Cardiac muscle cell (in vitro differentiated cells and primary cell): ENCODE results near the gene CCDC197. TPM values are rescaled to one million over a fixed set of nuclear protein-coding genes. Genes with fewer than 3 reads are reported as not detected.

Source experiments
- DNase-seq, 2 donors: peaks; one replicate each; pipeline versions ENCODE4 v3.0.0 to v3.0.0-alpha.2; 2010 to 2017; ENCODE audit warnings: low read depth in 1 of 2, low spot score in 1 of 2
- H3K27ac ChIP-seq: fragments of 200-600 bp; sonication (generic); 2 replicates; pipeline ENCODE4 v1.5.1; 2016
- H3K27me3 ChIP-seq: fragments of 200-600 bp; sonication (generic); 2 replicates; pipeline ENCODE4 v1.6.0; 2016; ENCODE audit warnings: control low read depth
- H3K36me3 ChIP-seq: fragments of 200-600 bp; sonication (generic); 2 replicates; pipeline ENCODE4 v1.5.1; 2016; ENCODE audit warnings: control low read depth
- H3K4me1 ChIP-seq: fragments of 200-600 bp; sonication (generic); 2 replicates; pipeline ENCODE4 v1.8.1; 2017; ENCODE audit warnings: low read depth, mild to moderate bottlenecking, mixed run types
- H3K4me3 ChIP-seq: fragments of 200-600 bp; sonication (generic); 2 replicates; pipeline ENCODE4 v1.5.1; 2016; ENCODE audit warnings: mild to moderate bottlenecking
- H3K9me3 ChIP-seq: fragments of 200-600 bp; sonication (generic); 2 replicates; pipeline ENCODE4 v1.5.1; 2017; ENCODE audit warnings: low read depth, mild to moderate bottlenecking, control low read depth
- CTCF ChIP-seq: IDR thresholded peaks from 2 replicates; pipeline ENCODE4 v1.5.1; 2012; ENCODE audit warnings: low read depth, mild to moderate bottlenecking, low read length
- polyA plus RNA-seq: library from polyadenylated mRNA; unstranded; fragments of >200 nt; fragmentation: Nextera tagmentation; extraction: Ambion mirVana; gene quantifications from 2 replicates; pipeline ENCODE4 v1.2.1, GENCODE V29; 2016
- total RNA-seq: library from RNA; depleted of rRNA; stranded (reverse); fragments of >200 nt; gene quantifications from 2 replicates; pipeline ENCODE4 v1.2.3, GENCODE V29; 2016

Gene CCDC197
- total and polyA plus RNA-seq, 2 experiments from 2014 or later: not detected

GRCh38 chr14:94048691-94049624 is 51.9 kb downstream of the CCDC197 start:
- Histone ChIP-seq H3K27me3 (no peaks in the 10 kb centered on the region), H3K27ac (peak overlapping the region; percentile 53), H3K9me3 (no peaks in the 10 kb centered on the region), H3K4me1 (peaks cover 29% of the 10 kb centered on the region), H3K36me3 (peaks cover 43% of the 10 kb centered on the region), H3K4me3 (no peak overlapping the region)
- DNase-seq: no peak
- TF ChIP-seq CTCF: no peak

GRCh38 chr14:94049625-94050023 is 52.5 kb downstream of the CCDC197 start:
- no peak for TF ChIP-seq CTCF
- H3K9me3 ChIP-seq: no peaks in the 10 kb centered on the region
- peaks cover 29% of the 10 kb centered on the region for H3K4me1 ChIP-seq
- DNase-seq: no peak
- H3K4me3 ChIP-seq: no peak overlapping the region
- H3K27ac ChIP-seq: peak overlapping the region; percentile 76
- no peaks in the 10 kb centered on the region for H3K27me3 ChIP-seq
- peaks cover 50% of the 10 kb centered on the region for H3K36me3 ChIP-seq

DNA sequence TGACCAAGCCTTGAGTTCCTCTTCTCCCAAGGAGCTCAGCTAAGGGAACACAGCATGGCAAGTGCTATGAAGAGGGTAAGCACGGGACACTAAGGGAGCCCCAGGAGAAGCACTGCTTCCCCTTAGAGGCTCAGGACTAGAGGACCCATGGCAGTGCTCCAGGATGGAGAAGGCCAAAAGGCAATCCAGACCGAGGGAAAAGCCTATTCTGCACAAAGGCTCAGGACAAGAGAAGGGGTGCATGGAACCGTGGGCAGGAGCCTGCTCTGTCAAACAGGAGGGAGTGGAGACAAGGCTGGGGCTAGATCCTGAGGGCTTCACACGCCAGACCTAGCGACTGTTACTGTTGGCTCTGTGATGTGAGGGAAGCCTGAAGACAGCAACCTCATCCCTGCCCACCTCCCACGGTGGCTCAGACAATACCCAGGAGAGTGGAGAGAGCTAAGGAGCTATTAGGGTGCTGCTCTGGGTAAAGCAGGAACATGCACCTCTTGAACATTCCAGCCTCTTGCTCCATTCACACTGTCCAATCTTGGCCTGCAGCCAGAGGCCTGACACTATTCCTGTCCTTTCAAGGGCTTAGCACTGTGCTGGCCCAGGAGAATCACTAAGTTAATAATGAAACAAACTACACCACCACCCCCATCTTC is 53.3 kb downstream of the CCDC197 start:
- H3K27ac ChIP-seq: peak overlapping the region; percentile 76
- no peaks in the 10 kb centered on the region for H3K9me3 ChIP-seq
- no peak overlapping the region for H3K4me3 ChIP-seq
- no peak for TF ChIP-seq CTCF
- peaks cover 29% of the 10 kb centered on the region for H3K4me1 ChIP-seq
- H3K36me3 ChIP-seq: peaks cover 55% of the 10 kb centered on the region
- peak in 1 of 2 donors; percentile 89 for DNase-seq
- no peaks in the 10 kb centered on the region for H3K27me3 ChIP-seq

DNA sequence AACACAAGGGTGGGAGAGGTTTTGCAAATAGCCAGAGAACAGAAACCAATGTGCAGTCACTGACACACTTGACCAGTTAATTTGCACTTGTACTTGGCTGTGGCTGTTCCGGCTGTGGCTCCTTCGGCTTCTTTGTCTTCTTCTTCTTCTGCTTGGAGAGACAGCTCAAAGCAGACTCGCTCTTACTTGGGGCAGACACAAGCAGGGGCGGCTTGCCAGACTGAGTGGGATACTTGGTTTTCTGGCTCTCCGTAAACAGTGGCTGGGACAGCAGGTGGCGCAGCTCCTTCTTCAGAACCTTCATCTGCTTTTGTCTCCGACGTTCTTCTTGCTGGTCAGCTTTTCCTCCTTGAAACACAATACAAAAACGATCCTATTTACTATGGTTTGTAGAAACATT is 54.0 kb downstream of the CCDC197 start:
- Histone ChIP-seq H3K4me3 (no peak overlapping the region), H3K27ac (peak overlapping the region; percentile 76), H3K9me3 (no peaks in the 10 kb centered on the region), H3K27me3 (no peaks in the 10 kb centered on the region), H3K36me3 (peaks cover 63% of the 10 kb centered on the region), H3K4me1 (peaks cover 29% of the 10 kb centered on the region)
- DNase-seq: peak; percentile 65 to 66
- peak; percentile 52 for TF ChIP-seq CTCF

DNA sequence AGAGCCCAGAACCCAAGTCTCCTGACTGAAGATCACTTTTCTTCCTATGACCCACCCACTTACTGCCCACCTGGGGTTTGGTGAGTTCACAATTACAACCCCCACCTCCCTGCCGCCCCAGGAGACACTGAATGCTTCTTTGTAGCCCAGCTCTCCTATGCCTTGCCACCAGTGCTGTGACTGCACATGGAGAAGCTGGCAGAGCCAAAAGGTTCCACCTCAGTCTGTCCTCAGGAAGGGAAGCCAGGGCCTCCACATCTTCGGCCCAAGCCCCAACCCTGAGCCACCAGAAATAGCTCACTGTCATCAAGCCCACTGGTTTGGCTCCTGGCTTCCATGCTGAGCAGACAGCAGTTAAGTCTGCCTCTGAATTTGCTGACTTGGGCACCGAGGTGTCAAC is 54.7 kb downstream of the CCDC197 start:
- Histone ChIP-seq H3K27me3 (no peaks in the 10 kb centered on the region), H3K9me3 (no peaks in the 10 kb centered on the region), H3K36me3 (peaks cover 70% of the 10 kb centered on the region), H3K27ac (peak overlapping the region; percentile 76), H3K4me3 (no peak overlapping the region), H3K4me1 (peaks cover 29% of the 10 kb centered on the region)
- no peak for DNase-seq
- TF ChIP-seq CTCF: no peak
